Measurements from ENCODE around the gene WWOX.

The WWOX gene

DNA sequence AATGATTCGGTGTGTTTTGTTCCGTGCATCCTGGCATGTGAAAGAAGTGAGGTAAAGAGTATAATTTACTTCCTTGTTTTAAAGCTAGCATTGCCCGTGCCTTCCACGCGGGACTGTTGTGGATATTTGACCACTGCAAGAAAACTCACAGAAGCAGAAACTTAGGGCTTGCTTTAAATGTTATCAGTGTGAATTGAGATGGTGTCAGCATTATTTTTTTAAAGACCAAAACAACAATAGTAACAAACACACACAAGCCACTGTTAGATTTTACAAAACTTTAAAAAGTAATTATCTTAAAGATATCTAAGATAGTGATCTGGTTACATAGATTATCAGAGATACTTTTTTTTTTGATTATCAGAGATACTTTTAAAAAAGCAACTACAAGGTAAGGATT is 47.4 kb downstream of the WWOX start:
- no peak for DNase-seq (ENCODE audit: low read depth)

DNA sequence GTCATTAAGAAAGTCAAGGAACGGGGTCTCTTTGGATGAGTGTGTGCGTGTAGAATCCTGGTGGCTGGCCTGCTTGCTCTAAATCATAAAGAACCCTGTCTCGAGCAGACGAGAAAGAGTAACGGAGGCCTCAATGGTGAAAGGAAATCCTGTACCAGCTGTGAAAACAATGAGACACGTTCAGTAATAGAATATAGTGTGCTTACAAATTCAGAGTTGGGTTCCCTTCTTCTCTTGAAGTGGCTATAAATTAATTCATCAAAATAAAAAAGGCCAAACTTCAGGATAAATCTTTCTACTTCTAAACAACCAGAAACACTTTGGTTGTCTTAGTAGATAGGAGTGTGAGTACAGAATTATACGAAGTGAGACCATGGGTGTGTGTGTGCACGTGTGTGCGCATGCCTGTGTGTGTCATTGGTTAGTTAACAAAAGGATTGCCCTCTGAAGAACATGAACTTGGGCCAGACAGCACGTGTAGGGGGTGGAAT is 48.5 kb downstream of the WWOX start:
- no peak for DNase-seq (ENCODE audit: low read depth)

DNA sequence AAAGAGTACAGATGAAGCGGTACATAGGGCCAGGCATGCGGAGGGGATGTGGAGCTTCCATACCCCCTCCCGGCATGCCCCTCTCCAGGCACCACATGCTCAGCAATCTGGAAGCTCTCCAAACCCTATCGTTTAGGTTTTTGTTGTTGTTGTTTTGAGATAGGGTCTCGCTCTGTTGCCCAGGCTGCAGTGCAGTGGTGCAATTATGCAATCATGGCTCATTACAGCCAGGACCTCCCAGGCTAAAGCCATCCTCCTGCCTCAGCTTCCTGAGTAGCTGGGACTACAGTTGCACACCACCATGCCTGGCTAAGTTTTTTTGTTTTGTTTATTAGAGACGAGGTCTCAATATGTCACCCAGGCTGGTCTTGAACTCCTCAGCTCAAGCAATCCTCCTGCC is 50.8 kb downstream of the WWOX start:
- no peak for DNase-seq (ENCODE audit: low read depth)

DNA sequence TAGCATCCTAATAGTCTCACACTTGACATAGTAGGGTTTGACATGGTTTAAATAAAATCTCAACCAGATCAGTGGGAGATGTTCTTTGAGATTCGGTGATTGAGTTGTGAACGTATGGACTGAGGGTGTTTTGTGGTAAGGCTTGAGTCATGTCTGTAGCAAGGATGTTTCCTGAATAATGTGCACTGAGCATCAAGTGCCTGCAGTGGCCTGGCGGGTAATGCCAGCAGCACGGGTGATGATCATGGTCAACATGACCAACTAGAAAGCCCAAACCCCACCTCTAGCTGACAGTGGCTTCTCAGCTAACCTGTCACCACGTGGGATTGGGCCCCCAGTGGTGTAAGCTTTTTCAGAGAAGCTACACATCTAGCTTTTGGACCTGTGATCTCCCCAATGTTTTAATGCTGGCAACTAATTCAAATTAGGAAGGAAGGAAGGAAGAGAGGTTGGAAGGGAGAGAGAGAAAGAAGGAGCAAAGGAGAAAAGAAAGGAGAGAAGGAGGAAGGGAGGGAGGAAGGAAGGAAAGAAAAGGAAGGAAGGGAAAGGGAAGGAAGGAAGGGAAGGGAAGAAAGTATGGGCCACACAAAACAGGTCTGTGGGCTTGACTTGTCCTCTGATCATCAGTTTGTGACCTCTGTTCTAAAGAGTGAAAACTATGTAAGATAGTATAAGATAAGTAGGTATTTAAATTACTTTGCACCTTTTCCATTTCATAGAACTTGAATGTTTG is 55.4 kb downstream of the WWOX start:
- DNase-seq (ENCODE audit: low read depth): no peak

DNA sequence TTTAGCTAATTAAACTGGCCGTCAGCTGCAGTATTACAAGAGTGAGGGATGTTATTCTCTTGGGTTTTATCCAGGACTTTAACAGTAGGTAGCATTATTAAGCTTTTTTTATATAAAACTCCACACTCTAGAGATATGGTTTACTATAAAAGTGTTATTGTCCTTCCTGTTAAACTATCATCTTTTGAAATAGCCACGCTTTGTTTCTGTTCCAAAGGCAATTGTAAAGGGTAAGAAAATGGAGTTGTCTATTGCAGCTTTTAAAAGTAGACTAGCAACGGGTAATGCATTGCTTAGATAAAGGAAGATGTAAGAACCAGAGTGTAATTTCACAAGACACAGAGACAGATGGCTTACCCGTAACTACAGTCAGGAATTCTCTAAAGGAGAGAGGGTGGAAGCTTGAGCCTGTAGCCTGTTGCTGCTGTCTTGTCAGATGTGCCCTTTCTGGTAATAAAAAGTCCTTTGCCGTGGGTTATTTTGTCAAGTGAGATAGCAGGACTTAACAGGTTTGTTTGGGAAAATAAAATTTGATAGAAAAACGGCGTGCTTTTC is 56.4 kb downstream of the WWOX start:
- no peak for DNase-seq (ENCODE audit: low read depth)

DNA sequence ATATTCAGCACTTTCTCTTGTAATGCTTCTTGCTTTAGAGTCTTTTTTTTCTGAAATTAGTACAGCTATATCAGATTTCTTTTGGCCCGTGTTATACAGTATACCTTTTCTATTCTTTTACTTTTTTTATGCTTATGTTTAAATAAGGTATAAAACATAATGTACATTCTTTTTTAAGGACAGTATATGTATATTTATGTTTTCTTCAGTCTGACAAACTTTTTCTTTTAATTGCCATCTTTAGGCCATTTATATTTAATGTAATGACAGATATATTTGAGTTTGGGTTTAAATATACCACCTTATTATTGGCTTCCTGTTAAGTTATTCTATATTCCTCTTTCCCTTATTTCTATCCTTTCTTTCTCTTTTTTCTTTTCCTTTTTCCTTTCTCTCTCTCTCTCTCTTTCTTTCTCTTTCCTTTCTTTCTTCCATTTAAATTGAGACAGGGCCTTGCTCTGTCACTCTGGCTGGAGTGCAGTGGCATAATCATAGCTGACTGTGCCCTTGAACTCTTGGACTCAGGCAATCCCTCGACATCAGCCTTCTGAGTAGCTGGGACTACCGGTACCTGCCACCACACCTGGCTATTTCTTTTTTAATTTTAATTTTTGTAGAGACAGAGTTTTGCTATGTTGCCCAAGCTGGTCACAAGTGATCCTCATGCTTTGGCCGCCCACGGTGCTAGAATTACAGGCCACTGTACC is 61.7 kb downstream of the WWOX start:
- DNase-seq (ENCODE audit: low read depth): no peak

DNA sequence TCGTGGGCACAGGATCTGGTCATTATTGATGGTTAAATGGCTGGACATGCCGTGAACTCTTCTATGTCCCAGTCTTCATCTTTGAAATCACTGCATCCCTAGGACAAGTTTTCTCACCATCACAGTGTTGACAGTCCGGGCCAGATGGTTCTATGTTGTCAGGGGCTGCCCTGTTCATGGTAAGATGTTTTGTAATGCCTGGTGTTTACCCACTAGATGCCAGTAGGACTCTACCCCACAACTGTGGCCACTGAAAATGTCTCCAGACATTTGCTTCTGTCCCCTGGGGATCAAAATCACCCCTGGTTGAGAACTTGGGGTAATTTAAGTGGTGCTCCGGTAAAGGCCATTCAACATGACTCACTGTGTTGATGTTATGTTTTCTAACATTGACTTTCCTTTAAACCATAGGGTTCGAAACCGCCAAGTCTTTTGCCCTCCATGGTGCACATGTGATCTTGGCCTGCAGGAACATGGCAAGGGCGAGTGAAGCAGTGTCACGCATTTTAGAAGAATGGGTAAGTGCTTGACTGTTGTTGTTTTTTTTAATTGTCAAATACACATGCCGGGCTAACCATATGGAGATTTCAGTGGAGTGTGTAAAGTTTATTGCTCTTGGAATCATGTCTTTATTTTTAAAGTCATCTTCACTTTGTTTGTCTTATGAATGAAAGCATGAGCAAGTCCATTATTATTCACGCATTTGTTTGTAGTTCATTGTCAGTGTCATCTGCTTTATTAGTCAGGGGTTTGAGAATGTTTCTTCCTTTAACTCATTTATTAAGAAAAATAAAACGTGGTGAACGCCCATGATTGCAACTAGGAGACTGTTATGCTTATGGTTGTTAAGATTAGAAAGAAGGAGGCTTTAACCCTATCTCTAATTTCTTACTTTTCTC is 64.6 kb downstream of the WWOX start:
- no peak for DNase-seq (ENCODE audit: low read depth)

DNA sequence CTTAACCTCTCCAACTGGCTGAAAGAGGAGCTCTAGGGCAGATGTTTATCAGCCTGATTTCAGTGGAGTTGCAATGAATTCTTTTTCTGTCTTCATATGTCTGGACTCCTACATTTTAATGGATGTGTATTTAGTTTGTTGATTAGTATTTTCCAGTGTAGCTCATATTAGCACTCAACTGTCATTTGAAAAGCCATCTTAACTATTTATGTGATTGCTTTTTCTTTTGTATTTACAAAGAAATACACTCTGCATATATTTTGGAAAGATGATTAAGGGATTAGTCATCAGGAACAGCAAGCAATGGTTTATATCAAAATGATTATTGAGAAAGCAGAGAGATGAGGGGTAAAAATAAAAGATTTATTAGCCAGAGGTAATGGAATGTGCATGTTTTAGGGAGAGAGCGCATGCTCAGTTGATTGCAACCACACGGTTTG is 71.1 kb downstream of the WWOX start:
- no peak for DNase-seq (ENCODE audit: low read depth)

DNA sequence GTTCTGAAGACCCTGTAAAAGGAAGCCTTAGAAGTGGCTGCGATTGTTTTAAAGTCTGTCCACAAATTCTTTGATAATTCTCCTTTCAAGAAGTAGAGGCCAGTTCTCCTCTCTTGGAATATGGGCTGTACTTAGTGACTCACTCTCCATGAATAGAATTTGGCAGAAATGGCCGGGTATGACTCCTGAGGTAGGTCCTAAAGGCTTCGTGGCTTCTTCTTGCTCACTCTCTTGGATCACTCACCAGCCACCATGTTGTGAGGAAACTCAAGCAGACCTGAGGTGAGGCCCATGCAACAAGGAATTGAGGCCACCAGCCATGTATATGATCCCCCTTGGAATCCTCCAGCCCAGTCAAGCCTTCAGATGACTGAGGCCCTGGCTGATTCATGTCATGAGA is 75.8 kb downstream of the WWOX start:
- no peak for DNase-seq (ENCODE audit: low read depth)

DNA sequence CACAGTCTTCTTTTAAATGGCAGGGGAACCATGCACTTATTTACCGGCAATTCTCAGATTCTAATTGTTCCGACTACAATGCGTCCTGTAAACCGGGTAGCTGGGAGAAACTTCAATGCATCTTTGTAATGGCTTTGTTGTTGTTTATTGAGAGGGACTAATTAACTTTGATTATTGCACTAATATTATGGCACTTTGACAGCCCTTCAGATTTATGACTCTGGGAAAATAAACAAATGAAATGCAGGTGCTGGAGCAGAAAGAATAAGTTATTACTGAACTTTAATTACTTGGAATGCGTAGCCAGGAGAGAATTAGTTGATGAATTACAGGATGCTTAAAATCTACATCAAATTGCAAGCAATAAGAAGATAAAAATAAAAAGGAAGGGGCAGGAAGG is 77.0 kb downstream of the WWOX start:
- no peak for DNase-seq (ENCODE audit: low read depth)

DNA sequence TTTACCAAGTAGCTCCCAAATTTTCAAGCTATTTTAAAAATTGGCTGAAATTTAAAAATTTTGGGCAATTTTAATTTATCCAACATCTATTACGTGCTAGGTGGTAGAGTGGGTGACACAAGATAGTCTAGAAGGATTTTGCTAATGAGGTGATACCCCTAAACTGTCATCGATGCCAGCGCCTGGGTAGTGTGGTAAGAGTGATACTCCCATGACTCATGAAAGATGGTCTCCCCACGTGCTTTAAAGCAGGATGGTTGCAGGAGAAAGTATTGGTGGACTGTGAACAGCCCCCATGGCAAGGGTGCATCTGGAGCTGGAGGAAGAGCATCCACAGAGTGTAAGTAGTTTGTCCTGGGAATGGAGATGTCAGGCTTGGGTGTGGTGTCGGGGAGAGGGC is 77.8 kb downstream of the WWOX start:
- no peak for DNase-seq (ENCODE audit: low read depth)

DNA sequence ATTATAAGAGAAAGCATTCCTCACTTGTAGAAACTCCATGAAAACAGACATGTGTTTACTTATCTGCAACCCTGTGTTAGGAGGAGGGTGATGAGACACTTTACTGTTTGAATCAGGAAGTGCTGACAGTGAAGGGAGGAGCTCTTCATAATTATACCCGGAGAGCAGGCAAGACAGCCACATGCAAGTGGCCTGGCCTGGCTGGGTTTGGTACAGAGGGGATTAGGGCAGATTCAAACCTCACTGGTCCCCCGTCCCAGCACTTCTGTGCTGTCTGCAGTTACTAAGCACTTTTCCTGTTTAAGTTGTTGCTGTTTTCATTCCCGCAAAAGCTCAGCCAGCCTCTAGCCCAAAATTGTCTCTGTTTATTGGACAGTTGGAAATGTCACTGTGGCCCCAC is 78.5 kb downstream of the WWOX start:
- DNase-seq (ENCODE audit: low read depth): no peak

DNA sequence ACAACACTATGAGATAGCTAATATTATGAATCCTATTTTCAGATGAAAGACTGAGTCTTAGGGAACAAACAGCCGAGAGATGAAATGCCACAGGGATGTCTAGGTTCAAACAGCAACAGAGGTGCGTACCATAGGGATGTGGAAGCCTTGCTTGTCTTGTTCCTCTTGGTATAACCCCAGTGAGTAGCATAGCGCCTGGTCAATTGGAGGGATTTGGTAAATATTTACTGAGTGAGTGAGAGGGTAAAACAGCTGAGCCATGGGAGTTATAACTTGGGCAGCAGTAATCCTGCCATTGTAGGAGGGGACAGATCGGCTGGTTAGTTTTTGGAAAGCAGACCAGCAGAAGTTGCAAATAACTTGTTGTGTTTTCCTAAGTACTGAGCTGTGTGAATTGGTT is 80.2 kb downstream of the WWOX start:
- DNase-seq (ENCODE audit: low read depth): no peak

DNA sequence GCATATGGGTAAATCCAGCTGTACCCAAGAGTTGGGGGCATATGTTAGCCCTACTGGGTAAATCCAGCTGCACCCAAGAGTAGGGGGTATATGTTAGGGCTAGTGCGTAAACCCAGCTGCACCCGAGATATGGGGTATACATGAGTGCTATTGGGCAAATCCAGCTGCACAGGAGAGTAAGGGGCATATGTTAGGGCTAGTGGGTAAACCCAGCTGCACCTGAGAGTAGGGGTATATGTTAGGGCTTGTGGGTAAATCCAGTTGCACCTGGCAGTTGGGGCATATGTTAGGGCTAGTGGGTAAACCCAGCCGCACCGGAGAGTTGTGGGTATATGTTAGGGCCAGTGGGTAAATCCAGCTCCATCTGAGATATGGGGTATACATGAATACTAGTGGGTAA is 80.9 kb downstream of the WWOX start:
- no peak for DNase-seq (ENCODE audit: low read depth)

DNA sequence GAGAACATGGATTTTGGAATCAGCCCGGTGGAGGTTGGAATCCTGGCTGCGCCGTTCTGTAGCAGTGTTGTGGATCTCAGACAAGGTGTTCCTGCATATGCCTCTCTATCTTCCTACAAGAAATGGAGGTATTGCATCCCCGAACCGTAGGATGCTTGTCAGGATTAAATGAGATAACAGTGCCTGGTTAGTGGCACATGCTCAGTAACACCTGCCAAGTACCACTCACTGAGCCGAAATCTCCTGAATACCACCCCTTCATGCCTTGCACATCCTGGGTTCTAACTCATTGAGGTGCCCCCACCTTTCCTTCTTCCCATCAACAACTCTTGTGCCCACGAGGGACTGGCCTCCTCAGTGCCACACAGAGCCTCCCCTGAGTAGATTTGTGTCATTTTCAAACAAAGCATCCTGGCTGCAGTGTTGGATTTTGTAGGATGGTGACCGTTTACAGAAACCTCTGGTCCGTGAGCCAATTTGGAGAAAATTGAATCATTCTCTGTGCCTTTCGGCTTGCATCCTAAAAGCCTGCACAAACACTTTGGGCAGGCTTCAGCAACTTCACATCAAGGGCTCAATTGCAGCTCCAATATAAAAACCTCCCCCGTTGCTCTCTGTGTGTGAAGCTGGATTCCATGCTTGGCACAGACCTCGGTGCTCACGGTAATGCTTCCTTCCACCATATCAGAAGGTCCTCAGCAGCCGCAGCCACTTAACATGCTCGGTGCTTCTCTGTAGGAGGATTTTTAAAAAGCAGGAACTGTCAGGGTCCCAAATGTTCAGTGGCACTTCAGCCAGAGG is 84.2 kb downstream of the WWOX start:
- DNase-seq (ENCODE audit: low read depth): no peak

DNA sequence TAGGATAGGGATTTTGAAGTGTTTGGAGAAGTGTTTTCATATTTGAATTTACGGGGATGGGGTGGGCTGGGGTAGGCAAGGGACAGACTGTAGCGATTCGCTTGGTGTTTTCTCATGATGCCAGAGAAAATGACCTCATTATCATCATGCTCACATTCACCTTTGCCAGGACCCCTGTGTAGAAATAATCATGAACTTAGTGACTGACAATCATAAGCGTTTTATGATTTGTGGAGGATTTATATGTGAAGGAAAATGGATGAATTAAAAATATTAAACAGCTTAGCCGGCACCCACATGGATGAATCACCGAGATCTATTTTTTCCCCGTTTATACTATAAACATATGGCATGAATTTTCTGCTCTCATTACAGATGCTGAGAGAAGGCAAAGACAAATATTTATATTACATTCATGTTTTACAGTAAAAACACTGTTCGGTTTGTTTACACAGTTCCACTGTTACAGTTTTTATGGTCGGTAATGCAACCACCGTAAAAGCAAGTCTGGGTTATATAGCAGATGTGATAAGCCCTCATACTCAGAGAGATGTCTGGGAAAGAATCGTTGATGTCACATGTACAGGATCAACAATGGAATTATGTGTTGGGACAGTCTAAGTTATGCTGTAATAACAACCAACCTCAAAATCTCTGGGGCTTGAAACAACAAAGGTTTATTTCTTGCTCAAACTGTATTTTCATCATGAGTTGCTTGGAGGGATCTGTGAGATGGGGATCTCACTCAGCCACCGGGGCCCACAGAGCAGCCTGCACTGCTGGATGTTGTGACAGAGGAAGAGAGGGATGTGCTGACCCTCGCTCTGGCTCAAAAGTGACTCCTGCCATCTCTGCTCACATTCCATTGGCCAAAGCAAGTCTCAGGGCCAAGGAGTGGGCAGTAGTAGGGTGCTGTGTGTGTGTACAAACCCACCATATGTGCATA is 85.1 kb downstream of the WWOX start:
- no peak for DNase-seq (ENCODE audit: low read depth)

DNA sequence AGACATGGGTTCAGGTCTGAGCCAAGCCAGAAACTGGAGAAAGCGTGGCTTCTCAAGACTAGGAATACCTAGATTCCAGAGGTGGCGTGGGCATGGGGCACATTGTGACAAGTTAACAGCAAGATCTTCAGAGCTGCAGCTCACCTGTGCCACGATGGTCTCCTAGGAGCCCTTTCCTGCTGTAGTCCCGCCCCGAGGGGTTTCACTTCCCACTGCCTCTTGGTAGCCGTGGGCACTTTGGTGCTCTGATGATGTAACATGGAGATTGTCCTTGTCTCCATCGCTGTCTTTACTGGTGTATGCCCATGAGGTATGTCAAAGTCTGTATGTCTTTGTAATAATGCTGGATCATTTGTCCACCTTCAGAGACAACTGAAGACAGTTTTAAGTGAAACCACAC is 89.7 kb downstream of the WWOX start:
- DNase-seq (ENCODE audit: low read depth): no peak

DNA sequence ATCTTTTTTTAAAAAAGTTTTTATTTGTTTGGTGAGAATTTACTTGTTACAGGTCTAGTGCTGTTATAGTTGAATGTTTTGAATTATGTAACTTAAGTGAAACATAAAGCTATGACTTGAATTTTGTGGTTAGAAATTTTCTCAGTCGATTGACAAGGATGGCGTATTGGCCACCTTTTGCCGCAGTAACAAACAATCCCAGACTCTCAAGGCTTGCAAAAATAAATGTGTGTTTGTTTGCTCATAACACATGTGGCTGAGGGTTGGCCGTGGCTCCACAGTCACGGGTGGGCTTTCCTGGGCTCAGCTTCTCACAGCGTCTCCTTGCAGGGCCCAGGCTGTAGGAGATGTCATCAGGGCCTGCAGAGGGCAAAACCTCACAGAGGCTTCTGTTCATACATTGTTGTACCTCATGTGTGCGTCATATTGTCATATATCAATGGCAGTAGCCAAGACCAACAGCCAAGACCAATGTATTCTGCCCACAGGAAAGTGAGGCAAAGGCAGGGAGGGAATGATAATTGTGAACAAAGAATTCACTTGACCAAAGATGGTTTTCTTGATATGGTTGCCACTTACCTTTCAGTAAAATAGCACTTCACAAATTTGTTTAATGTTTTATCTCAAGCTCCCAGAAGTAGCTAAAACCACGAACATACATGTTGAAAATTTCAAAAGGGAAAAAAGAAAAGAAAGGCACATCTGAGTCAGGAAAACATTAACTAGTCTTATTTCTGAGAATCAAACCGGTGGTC is 93.5 kb downstream of the WWOX start:
- no peak for DNase-seq (ENCODE audit: low read depth)

DNA sequence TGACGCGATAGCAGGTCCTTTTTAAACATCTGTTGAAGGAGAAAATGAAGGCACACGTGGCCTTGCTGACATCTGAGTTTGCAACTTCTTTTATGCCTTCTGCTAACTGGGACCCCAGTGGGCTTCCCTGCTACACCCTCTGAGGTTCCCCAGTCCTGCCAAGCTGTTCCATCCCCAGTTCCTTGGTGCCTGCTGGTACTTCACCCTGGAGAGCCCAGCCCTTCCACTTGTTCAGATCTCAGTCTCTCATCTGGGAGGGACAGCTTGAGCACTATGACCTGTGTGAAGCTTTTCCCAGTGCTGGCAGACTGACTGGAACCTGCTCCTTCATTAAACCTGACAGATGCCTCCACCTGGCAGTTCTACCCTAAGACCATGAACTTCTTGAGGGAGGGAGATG is 95.5 kb downstream of the WWOX start:
- DNase-seq (ENCODE audit: low read depth): no peak

DNA sequence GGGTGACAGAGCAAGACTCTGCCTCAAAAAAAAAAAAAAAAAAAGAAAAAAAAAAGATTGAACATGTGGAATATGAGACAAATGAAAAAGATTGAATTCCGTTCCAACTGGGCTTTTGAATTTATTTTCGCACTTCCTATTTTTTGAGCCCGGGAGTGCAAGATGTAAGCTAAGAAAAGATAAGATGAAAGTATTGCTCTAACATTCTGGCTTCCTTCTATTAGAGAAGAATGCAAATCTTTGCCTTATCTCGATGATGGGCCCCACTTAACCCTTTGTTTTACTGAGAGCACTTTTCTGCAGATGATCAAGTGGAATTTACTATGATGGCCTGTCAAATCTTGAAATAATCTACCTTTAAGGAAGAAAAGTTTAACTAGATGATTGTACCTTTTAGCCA is 96.3 kb downstream of the WWOX start:
- no peak for DNase-seq (ENCODE audit: low read depth)
